GM19043 (cell line): ENCODE measurements around the gene CMTM8.

ENCODE experiments used
- ATAC-seq: cut with Tn5 transposase; IDR thresholded peaks from one replicate; pipeline ENCODE4 v1.9.1; 2021; ENCODE audit warnings: low read depth; ENCODE audit not compliant: unreplicated experiment

The CMTM8 gene

DNA sequence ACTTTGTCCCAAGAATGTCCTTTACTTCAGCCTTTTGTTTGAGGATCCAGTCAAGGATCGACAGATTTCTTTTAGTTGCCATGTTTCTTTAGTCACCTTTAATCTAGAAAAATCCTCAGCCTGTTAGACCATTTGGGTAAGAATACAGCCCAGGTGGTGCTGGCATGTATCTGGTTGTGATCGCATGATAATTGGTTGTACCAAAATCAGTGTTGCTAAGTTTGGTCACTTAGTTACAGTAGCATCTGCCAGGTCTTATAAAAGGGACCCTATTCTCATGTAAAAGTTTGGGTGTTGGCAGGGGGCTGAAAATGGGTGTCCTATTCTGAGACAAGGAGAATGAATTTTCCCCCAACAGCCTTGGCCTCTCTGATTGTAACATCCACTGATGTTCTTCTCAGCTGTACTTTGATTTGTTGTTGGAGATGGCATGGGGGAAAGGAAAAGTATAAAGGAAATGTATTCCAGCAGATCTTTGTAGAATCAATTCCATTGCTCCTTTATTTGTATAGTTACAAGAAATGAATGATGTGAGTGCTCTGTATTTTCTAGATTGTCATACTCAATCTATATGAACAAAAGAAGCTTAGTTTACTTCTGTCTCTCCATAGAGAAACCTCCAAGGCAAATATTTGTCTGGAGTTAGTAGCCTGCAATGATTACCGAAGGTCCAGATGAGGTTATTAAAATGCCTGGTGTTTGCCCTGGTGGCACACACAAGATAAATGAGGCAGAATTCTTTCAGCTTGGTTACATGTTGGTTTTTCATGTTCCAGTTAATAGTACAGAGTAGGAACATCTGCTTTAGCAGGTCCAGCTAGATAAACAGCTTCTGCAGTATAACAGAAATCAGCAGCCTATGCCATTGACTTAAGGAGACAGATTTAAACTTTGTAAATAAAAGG is 65.7 kb downstream of the CMTM8 start:
- no peak for ATAC-seq

DNA sequence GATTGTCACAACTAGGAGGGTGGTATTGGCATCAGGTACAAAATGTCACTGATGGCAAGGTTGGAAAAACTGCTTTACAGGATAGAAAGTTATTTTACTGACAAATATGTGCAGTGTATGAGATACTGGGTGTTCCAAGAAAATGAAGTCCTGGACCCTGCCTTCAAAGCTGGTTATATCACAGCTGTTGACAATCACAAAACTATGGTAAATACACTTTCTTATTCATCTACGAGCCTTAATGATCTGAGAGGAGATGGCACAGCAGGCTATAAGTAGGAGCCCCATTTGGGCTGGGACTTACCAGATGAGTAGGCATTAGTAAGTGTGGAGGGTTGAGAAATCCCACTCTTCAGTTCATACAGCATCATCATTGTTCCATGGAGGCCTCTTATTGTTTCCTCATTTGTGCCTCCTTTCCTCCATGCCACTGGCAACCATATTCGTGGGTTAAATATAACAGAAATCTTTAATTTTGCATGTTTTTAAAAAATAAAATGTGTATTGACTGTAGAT is 66.9 kb downstream of the CMTM8 start:
- no peak for ATAC-seq

- ATAC-seq = no peak
Observed at GRCh38 chr3:32306072-32306471, 67.6 kb downstream of the CMTM8 start.

GRCh38 chr3:32307591-32307990 is 69.1 kb downstream of the CMTM8 start:
- ATAC-seq = no peak

DNA sequence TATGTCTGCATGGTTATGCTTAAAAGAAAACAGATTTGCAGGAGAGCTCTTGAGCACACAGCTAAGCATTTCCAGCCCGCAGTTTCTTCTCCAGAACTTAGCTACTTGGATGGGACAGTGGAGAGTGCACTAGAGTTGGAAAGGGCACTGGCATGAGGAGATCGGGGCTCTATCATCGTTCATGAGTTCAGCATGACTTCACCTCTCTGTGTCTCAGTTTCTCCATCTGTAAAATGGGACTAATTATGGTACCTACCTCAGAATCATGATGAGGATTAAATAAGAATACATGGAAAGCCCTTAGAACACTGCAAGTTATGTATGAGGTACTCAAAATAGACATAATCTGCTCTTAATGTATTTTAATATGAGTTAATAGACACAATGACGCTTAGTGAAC is 69.9 kb downstream of the CMTM8 start:
- no peak for ATAC-seq

- ATAC-seq = no peak
Observed at GRCh38 chr3:32309654-32310242, 71.3 kb downstream of the CMTM8 start.

GRCh38 chr3:32310336-32310735 is 71.9 kb downstream of the CMTM8 start:
- no peak for ATAC-seq

GRCh38 chr3:32310918-32311839 is 72.7 kb downstream of the CMTM8 start:
- ATAC-seq = no peak

- ATAC-seq = no peak
Observed at GRCh38 chr3:32312251-32312650, 73.8 kb downstream of the CMTM8 start.

GRCh38 chr3:32313169-32313568 is 74.7 kb downstream of the CMTM8 start:
- ATAC-seq = no peak

DNA sequence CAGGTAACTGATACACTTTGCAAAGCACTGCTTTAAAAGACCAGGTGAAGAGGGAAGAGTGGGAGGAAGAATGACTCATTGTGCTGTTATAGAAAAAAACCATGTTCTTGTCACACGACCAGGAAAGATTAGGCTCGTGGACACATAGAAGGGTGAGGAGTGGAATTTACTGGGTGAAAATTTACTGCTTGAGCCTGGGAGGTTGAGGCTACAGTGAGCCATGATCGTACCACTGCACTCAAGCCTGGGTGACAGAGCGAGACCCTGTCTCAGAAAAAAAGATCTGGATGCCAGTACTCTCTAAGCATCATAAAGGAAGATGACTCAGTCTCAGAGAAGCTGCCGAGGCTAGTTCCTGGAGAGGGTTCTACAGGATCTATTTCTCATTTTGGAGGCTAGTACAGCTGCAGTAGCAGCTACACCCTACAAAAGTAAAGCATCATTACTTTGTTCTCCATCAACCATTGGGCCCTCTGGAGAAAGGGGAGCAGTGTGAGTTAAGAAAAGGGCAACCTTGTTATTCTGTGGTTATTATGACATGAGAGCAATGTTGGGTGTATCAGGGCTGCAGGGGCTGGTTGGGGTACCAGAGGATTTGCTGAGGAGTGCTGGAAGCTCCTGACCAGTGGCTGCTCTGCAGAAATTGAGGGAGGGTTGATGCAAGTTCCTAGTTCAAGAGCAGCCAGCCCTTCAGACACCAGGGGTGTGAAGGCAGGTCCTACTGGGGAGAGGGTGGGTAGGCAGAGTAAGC is 75.4 kb downstream of the CMTM8 start:
- no peak for ATAC-seq

DNA sequence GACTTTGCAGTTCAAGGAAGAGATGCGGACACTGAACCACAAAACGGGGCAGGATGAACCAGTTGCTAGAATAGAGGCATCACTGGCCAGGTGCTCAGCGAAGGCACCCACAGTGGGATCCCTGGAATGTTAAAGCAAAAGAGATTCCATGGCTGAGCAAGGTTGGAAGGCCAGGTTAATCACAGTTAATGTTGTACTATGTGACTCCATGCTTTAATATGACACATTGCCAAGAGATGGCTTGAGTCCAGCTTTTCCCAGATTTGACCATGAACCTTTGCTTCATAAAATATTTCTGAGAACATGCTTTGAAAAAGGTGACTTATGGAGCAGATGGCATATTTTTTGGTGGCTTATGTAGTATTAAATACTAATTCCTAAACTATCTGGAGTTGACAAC is 77.0 kb downstream of the CMTM8 start:
- ATAC-seq = no peak

- ATAC-seq = no peak
Observed at GRCh38 chr3:32316319-32316718, 77.8 kb downstream of the CMTM8 start.

GRCh38 chr3:32316976-32317375 is 78.5 kb downstream of the CMTM8 start:
- no peak for ATAC-seq

DNA sequence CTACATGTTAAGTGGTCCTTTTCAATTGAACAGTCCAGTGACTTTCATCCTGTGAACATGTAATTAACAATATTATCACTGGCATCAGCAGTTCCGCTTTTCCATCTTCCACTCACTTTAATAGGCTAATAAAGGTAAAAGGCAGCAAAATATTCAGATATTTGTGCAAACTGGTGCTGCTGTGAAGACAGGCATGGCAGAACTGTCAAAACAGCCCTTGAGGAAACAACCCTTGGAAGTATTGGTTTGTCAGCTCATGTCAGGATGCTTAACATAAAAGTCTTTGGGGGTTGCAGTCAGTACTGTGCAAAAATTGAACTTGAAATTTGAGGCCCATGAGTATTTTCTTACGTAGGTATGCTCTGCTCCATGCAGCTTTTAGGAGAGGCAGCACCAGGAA is 81.1 kb downstream of the CMTM8 start:
- ATAC-seq = no peak

GRCh38 chr3:32320080-32320479 is 81.6 kb downstream of the CMTM8 start:
- no peak for ATAC-seq

DNA sequence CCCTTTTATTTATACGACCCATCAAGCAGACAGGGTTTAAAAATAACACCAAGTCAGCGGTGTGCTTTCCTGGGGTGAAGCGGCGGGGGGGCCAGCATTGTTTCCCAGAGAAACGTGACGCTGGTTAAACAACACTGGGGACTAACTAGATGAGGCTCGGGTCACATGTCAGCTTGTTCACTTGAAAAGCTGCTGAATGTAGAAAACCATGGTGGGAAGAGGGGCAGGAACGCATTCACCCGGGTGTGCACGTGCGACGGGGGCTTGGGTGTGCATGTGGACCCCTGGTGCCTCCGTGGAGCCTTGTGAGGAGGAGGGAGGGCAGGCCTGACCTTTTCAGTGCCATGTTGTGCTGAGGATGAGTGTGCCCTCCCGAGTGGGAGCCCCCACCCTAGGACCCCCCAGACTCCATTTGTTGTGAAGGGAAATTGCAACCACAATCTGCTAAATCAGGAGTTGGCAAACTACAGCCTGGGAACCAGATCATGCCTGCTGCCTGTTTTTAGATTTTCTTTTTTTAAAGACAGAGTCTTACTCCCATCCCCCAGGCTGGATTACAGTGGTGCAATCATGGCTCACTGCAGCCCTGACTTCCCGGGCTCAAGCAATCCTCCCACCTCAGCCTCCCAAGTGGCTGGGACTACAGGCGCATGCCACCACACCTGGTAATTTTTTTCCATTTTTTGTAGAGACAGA is 82.8 kb downstream of the CMTM8 start:
- ATAC-seq = no peak

- ATAC-seq = no peak
Observed at GRCh38 chr3:32322311-32322710, 83.8 kb downstream of the CMTM8 start.

- no peak for ATAC-seq
Observed at GRCh38 chr3:32323604-32324003, 85.1 kb downstream of the CMTM8 start.

- no peak for ATAC-seq
Observed at GRCh38 chr3:32325201-32325600, 86.7 kb downstream of the CMTM8 start.
